ENCODE measurements around the gene HSF2BP.
"Not testable (repeated sequence)": the region's sequence is repeated elsewhere in the genome, so short reads cannot be mapped to it uniquely, and the experiment has no call there.

Gene HSF2BP

GRCh38 chr21:43653626-43654025, 5.7 kb downstream of the HSF2BP start:
- no peak for DNase-seq (ENCODE audit: extremely low read depth in 1 of 2, low read depth in 1 of 2)

GRCh38 chr21:43652616-43653015, 6.7 kb downstream of the HSF2BP start:
- no peak for DNase-seq (ENCODE audit: extremely low read depth in 1 of 2, low read depth in 1 of 2)

- not testable (repeated sequence) for DNase-seq (ENCODE audit: extremely low read depth in 1 of 2, low read depth in 1 of 2)
Observed at GRCh38 chr21:43651926-43652325, 7.4 kb downstream of the HSF2BP start.

- DNase-seq (ENCODE audit: extremely low read depth in 1 of 2, low read depth in 1 of 2) = no peak
Observed at GRCh38 chr21:43648171-43648570, 11.1 kb downstream of the HSF2BP start.

GRCh38 chr21:43646550-43647260, 12.6 kb downstream of the HSF2BP start:
- DNase-seq (ENCODE audit: extremely low read depth in 1 of 2, low read depth in 1 of 2) = peak; percentile 72 to 73

GRCh38 chr21:43645976-43646375, 13.3 kb downstream of the HSF2BP start:
- no peak for DNase-seq (ENCODE audit: extremely low read depth in 1 of 2, low read depth in 1 of 2)

- no peak for DNase-seq (ENCODE audit: extremely low read depth in 1 of 2, low read depth in 1 of 2)
Observed at GRCh38 chr21:43645136-43645891, 14.0 kb downstream of the HSF2BP start.

GRCh38 chr21:43644609-43645008, 14.7 kb downstream of the HSF2BP start:
- no peak for DNase-seq (ENCODE audit: extremely low read depth in 1 of 2, low read depth in 1 of 2)

- no peak for DNase-seq (ENCODE audit: extremely low read depth in 1 of 2, low read depth in 1 of 2)
Observed at GRCh38 chr21:43644071-43644470, 15.2 kb downstream of the HSF2BP start.

- DNase-seq (ENCODE audit: extremely low read depth in 1 of 2, low read depth in 1 of 2) = no peak
Observed at GRCh38 chr21:43643193-43643592, 16.1 kb downstream of the HSF2BP start.

GRCh38 chr21:43640400-43640799, 18.9 kb downstream of the HSF2BP start:
- no peak for DNase-seq (ENCODE audit: extremely low read depth in 1 of 2, low read depth in 1 of 2)

GRCh38 chr21:43639470-43640353, 19.6 kb downstream of the HSF2BP start:
- DNase-seq (ENCODE audit: extremely low read depth in 1 of 2, low read depth in 1 of 2) = no peak

GRCh38 chr21:43637530-43638158, 21.6 kb downstream of the HSF2BP start:
- DNase-seq (ENCODE audit: extremely low read depth in 1 of 2, low read depth in 1 of 2) = no peak

- no peak for DNase-seq (ENCODE audit: extremely low read depth in 1 of 2, low read depth in 1 of 2)
Observed at GRCh38 chr21:43635436-43635835, 23.9 kb downstream of the HSF2BP start.

- no peak for DNase-seq (ENCODE audit: extremely low read depth in 1 of 2, low read depth in 1 of 2)
Observed at GRCh38 chr21:43634618-43635017, 24.7 kb downstream of the HSF2BP start.

- no peak for DNase-seq (ENCODE audit: extremely low read depth in 1 of 2, low read depth in 1 of 2)
Observed at GRCh38 chr21:43632373-43632905, 26.8 kb downstream of the HSF2BP start.

- DNase-seq (ENCODE audit: extremely low read depth in 1 of 2, low read depth in 1 of 2) = no peak
Observed at GRCh38 chr21:43631411-43632107, 27.7 kb downstream of the HSF2BP start.

- no peak for DNase-seq (ENCODE audit: extremely low read depth in 1 of 2, low read depth in 1 of 2)
Observed at GRCh38 chr21:43627527-43627926, 31.8 kb downstream of the HSF2BP start.

GRCh38 chr21:43626390-43626789, 32.9 kb downstream of the HSF2BP start:
- DNase-seq (ENCODE audit: extremely low read depth in 1 of 2, low read depth in 1 of 2) = no peak

- no peak for DNase-seq (ENCODE audit: extremely low read depth in 1 of 2, low read depth in 1 of 2)
Observed at GRCh38 chr21:43624339-43624738, 34.9 kb downstream of the HSF2BP start.
